ENCODE measurements around the gene ADAM11.

DNA sequence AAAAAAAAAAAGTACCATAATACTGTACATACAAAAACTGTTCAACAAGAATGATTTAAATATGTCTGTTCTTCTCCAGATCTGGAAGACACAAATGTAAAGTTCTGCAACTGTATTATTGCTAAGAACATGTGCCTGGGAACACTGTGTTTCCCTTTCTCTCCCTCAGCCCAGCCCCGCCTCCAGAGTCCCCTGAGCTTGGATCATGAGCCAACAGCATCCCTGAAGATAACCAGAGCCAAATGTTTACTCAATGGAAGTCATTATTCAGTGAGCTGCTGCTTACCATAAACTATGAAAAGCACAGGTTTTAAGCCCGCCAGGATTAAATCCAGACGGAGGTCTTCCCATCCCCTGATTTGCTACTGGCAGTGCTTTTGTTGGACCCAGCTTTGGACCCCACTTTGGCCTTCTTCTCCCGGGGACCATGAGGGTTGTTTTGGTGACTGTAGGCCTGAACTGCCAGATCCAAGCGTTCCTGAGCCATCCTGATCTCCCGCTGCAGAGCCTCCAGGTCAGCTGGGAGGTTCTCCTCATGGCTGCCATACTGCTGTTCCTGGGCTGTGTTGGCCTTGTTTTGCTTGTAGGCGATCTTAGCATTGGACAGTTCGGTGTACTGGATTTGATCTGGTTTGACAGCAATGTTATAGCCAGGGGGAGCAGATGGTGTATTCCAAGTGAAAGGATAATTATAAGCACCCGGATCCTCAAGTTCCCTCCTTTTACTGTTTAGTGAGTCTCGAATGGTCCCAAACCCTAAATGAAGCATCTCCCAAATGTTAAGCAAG lies 45.7 kb downstream of the ADAM11 start:
- TF ChIP-seq, protein P1, sequence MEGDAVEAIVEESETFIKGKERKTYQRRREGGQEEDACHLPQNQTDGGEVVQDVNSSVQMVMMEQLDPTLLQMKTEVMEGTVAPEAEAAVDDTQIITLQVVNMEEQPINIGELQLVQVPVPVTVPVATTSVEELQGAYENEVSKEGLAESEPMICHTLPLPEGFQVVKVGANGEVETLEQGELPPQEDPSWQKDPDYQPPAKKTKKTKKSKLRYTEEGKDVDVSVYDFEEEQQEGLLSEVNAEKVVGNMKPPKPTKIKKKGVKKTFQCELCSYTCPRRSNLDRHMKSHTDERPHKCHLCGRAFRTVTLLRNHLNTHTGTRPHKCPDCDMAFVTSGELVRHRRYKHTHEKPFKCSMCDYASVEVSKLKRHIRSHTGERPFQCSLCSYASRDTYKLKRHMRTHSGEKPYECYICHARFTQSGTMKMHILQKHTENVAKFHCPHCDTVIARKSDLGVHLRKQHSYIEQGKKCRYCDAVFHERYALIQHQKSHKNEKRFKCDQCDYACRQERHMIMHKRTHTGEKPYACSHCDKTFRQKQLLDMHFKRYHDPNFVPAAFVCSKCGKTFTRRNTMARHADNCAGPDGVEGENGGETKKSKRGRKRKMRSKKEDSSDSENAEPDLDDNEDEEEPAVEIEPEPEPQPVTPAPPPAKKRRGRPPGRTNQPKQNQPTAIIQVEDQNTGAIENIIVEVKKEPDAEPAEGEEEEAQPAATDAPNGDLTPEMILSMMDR (conservative IDR thresholded peaks at IDR 0.05), result no peak
- no peak for TF ChIP-seq ZFX (IDR thresholded peaks at IDR 0.05)

Data from C4-2B (cell line).